ENCODE measurements around the gene POLG2.
"Not testable (repeated sequence)": the region's sequence is repeated elsewhere in the genome, so short reads cannot be mapped to it uniquely, and the experiment has no call there.

The POLG2 gene

GRCh38 chr17:64437944-64438525 is 58.8 kb downstream of the POLG2 start:
- DNase-seq: no peak

DNA sequence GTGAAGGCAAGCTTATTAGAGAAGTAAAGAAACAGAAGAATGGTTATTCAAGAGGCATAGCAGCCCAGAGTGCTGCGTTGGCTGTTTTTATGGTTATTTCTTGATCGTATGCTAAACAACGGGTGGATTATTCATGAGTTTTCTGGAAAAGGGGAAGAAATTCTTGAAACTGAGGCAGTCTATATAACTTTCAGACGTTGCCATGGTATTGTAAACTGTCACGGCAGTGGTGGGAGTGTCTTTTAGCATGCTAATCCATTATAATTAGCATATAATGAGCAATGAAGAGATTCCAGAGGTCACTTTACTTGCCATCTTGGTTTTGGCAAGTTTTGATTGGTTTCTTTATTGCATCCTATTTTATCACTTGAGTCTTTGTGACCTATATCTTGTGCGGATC is 65.3 kb downstream of the POLG2 start:
- no peak for DNase-seq

GRCh38 chr17:64430036-64430435 is 66.8 kb downstream of the POLG2 start:
- DNase-seq: not testable (repeated sequence)

- no peak for DNase-seq
Measured at GRCh38 chr17:64428406-64428805, 68.4 kb downstream of the POLG2 start.
